Muscle of arm (tissue), 12 donors: ENCODE data around the gene DOCK1. TPM values are rescaled to one million over a fixed set of nuclear protein-coding genes. Genes with fewer than 3 reads are reported as not detected.

ENCODE experiments used
- DNase-seq: peaks from one replicate; pipeline ENCODE4 v3.0.0-alpha.2; 2013
- polyA plus RNA-seq, 12 donors: library from polyadenylated mRNA; unstranded; fragments of 120-200 nt; gene quantifications; one replicate each; pipeline ENCODE4 v1.2.1, GENCODE V29; 2013; ENCODE audit not compliant: insufficient read length in 12 of 12

DOCK1 gene
- polyA plus RNA-seq, 12 donors, result 17.7 to 53.4 (median 34.0) TPM; not detected in 1

DNA sequence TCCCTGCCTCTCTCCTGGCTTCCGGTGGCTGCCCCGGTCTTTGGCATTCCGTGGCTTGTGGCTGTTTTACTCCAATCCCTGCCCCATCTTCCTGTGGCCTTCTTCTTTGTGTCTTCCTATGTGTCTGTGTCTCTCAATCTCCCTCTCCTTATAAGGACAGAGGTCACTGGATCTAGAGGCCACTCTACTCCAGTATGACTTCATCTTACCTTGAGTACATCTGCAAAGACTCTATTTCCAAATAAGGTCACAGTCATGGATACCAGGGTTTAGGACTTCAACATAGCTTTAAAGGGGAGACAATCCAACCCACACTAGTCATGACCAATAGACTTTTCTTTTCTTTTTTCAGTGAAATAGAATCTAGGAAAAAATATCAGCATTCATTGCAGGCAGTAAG, 444.5 kb downstream of the DOCK1 start:
- no peak for DNase-seq

DNA sequence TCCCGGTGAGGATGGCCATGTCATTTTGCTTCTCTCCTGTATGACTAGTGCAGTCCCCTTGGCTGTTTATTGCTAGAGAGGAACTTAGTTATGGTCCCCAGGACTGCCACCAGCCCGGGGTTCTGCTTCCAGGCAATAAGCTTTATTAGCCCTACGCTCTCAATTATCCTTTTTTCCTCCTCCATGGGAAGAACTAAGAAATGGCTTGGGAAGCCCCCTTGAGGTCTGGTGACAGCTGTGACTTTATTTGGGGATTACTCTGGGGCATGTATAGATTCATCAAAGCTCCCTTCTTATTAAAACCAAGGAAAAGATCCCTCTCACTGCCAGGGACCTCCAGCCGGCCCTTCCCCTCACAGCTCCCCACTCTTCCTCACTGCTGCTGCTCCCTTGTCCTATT, 446.3 kb downstream of the DOCK1 start:
- DNase-seq, result no peak

- DNase-seq, result no peak
Measured at GRCh38 chr10:127353544-127353943, 448.3 kb downstream of the DOCK1 start.

GRCh38 chr10:127354255-127354654, 449.0 kb downstream of the DOCK1 start:
- no peak for DNase-seq

DNA sequence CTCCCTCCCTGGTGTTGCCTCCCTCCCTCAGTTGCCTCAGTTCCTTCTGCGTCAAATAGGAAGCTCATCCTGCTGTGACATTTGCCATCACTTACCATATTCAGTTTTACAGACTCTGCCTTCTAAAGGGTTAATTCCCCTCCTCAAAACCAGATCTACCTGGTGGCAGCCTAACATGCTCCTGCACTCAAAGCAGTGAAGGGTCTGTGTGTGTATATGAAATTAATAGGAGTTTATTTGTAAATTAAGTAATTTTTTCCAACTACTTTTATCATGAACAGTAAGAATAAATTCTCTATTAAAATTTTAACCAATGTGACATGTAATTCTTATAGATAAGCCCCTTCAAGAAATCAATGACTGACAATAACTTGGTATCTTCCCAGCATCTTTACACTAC, 449.8 kb downstream of the DOCK1 start:
- no peak for DNase-seq

GRCh38 chr10:127356360-127356759, 451.1 kb downstream of the DOCK1 start:
- DNase-seq, result no peak

DNA sequence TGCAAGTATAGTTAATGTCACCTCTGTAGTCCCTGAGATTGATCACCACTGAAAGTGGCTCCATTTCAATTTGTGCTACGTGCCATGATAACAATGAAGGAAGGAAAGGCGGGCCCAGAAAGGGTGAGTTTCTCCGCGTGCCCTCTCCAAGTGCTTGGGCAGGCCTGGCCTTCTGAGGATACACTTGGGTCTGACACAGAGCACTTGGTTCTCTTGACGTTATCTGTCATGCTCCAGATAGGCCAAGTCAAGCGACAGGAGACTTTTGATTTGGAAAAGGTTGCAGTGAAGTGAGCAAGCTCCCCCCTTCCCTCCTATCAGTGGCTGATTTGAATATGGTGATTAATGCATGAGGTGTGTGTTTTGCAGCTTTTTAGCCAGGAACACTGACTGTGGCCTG, 452.0 kb downstream of the DOCK1 start:
- DNase-seq, result no peak

- DNase-seq, result no peak
Measured at GRCh38 chr10:127358337-127358736, 453.1 kb downstream of the DOCK1 start.

- no peak for DNase-seq
Measured at GRCh38 chr10:127364034-127364433, 458.8 kb downstream of the DOCK1 start.

DNA sequence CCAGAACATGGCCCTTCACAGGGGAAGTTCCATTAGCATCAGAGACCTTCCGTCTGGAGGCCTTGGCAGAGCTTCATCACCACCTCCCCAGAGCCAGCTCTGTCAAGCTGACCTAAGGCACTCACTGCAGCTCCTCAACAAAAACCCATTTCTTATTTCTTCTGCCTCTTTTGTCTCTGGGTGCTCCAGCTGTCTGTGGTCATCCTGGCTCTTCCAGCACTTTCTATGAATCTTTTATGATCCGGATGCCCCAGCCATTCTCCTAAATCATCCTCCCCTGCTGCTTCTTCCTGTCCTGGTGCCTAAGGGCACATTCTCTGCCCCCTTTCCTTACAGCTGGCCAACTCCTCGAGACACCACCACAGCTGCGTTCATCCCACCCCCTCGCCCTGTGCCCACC, 462.9 kb downstream of the DOCK1 start:
- DNase-seq, result no peak

GRCh38 chr10:127368929-127369328, 463.7 kb downstream of the DOCK1 start:
- no peak for DNase-seq

- no peak for DNase-seq
Measured at GRCh38 chr10:127370601-127371000, 465.4 kb downstream of the DOCK1 start.

DNA sequence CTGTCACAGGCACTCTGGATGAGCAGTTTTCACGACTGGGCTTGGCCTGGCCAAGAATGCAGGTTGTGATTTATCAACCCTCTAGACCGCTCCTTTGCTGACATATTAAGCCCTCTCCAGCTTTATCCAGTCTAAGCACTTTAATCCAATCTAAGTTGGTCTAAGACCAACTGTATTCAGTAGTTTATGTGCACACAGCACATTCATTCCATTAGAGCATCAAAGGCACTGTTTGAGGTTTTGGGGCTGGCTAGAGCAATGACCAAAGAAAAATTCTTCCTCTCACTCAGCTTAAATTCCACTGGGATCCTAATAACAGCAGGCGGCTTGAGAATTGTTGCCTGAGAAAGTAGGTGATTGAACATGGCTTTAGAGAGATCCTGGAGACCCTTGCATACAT, 467.1 kb downstream of the DOCK1 start:
- no peak for DNase-seq

DNA sequence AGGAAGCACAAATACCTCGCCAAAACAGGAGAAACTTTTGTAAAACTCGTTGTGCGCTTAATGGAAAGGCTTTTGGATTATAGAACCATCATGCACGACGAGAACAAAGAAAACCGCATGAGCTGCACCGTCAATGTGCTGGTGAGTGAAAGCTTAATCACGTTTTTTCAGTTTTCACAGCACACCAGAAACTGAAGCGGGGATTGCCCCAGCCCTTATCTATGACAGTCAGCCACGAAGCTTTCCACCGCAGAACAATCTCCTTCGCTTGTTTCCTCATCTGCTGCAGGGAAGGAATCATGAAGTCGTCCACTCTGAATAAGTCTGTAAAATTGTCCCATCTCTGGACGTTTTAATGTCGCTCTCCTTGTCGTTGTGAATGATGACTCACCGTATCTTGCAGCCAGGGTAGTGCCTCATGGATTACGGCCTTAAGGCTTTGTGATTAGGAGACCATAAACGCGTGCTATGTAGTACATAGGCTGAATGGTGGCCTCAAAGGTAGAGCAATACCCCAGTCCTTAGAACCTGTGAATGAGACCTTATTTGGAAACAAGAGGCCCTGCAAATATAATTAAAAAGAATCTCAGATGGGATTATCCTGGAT, 468.9 kb downstream of the DOCK1 start:
- no peak for DNase-seq

GRCh38 chr10:127374901-127375300, 469.7 kb downstream of the DOCK1 start:
- DNase-seq, result no peak

GRCh38 chr10:127375461-127375860, 470.2 kb downstream of the DOCK1 start:
- DNase-seq, result no peak

DNA sequence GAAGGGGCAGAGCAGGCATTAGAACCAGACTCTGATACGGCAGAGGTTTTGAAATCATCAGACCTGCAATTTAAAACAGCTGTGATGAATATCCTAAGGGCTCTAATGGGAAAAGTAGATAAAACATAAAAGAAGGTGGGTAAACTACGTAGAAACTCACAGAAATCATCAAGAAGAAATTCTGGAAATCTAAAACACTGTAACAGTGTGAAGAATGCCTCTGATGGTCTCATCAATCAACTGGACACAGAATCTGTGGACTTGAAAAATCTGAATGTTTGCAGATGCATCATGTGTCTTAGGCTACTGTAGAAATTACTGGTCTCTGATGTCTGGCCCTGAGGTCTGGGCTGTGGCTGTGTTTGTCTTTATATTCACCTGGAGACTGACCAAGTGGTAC, 470.8 kb downstream of the DOCK1 start:
- no peak for DNase-seq

DNA sequence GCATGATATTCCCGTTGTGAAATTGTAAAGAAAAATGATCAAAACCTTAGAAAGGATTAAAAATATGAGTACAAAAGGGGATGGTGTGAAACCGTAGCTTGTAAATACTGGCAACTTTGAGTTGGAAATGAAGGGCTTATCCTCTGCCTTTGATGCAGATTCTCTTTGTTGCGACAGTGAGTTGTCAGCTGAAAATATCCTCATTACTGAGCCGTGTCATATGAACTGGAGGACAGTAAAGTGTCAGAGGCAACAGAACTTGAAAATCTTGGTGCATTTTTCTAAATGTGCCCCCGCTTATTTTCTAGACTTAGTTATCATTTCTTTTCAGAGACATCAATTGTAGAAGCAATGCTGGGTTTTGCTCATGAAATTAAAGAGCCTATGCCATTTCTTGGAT, 473.4 kb downstream of the DOCK1 start:
- DNase-seq, result no peak

DNA sequence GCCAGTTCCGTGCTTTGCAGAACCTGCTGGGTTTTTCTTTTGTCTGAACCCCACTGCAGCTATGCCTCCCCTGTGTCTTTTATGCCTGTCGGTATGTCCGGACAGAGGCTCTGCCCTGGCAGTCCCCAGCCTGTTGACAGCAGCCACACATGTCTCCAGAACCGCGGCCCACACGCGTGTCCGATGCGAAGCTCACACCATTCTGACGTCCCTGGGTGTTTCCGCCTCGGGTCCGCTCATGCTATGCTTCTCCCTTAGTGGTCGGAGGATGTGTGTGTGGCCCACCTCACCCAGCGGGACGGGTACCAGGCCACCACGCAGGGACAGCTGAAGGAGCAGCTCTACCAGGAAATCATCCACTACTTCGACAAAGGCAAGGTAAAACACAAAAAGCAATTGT, 479.3 kb downstream of the DOCK1 start:
- no peak for DNase-seq

- DNase-seq, result no peak
Measured at GRCh38 chr10:127385066-127385465, 479.8 kb downstream of the DOCK1 start.

- no peak for DNase-seq
Measured at GRCh38 chr10:127386606-127387327, 481.5 kb downstream of the DOCK1 start.

GRCh38 chr10:127391875-127392274, 486.6 kb downstream of the DOCK1 start:
- no peak for DNase-seq

DNA sequence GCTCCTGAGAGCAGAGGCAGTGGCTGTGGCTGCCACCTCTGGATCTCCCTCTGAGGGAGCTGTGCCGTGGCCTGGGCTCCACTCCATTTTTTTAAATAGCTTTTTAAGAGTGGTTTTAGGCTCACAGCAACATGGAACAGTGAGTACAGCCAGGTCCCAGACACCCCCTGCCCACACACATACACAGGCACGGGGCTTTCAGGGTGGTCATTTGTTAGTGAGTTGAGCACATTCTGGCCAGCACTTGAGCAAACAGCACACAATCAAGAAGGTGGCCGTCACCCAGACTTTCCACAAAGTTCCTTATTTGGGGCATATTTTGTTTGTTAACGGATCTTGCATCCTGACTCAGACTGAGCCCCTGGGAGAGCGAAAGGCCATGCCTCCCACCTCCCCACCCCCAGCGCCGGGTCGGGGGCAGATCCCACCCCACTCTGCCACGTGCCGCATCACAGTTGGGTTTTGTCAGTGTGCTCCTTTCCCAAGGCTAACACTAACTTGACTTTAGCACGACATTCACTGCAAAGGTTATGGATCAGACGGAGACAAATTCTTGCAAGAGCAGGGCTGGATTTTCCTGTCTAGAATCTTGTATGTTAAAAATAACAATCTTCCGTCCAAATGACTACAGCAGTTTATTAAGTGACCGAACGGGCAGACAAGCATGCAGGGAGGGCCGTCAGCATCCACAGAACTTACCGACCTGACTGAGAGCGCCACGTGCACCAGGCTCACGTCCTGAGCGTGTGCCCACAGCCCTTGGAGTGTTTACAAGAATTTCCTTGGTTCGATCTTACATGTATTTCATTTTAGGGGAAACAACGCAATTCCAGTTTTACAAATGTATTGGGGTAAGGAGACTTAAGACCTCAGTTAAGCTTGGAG, 487.4 kb downstream of the DOCK1 start:
- no peak for DNase-seq
